GM06990 (cell line): ENCODE measurements around the gene ZMAT1.

Experiments
- DNase-seq: peaks from one replicate; pipeline ENCODE4 v3.0.0-alpha.2; 2011; ENCODE audit not compliant: insufficient read length; ENCODE audit errors: extremely low read depth
- H3K27me3 ChIP-seq: replicated peaks from 2 replicates; pipeline ENCODE4 v1.6.0; 2011; ENCODE audit warnings: low read length; ENCODE audit not compliant: control insufficient read depth, insufficient read depth
- H3K36me3 ChIP-seq: 2 replicates; pipeline ENCODE4 v1.5.1; 2011; ENCODE audit warnings: low read length; ENCODE audit not compliant: control insufficient read depth, insufficient read depth
- H3K4me3 ChIP-seq: replicated peaks from 2 replicates; pipeline ENCODE4 v1.5.1; 2011; ENCODE audit warnings: low read depth, mild to moderate bottlenecking, control low read depth, low read length
- TF ChIP-seq, protein P1 (sequence below): IDR thresholded peaks from 2 replicates; pipeline ENCODE4 v1.5.1; 2011; ENCODE audit warnings: low read length, control low read depth, mild to moderate bottlenecking, inconsistent platforms; ENCODE audit not compliant: insufficient read depth, poor library complexity, severe bottlenecking

ZMAT1 gene

GRCh38 chrX:101906136-101906796 lies 25.6 kb downstream of the ZMAT1 start:
- Histone ChIP-seq H3K27me3 (no peaks in the 10 kb centered on the region), H3K4me3 (no peak overlapping the region), H3K36me3 (no peaks in the 10 kb centered on the region)
- DNase-seq, result no peak
- TF ChIP-seq, protein P1, sequence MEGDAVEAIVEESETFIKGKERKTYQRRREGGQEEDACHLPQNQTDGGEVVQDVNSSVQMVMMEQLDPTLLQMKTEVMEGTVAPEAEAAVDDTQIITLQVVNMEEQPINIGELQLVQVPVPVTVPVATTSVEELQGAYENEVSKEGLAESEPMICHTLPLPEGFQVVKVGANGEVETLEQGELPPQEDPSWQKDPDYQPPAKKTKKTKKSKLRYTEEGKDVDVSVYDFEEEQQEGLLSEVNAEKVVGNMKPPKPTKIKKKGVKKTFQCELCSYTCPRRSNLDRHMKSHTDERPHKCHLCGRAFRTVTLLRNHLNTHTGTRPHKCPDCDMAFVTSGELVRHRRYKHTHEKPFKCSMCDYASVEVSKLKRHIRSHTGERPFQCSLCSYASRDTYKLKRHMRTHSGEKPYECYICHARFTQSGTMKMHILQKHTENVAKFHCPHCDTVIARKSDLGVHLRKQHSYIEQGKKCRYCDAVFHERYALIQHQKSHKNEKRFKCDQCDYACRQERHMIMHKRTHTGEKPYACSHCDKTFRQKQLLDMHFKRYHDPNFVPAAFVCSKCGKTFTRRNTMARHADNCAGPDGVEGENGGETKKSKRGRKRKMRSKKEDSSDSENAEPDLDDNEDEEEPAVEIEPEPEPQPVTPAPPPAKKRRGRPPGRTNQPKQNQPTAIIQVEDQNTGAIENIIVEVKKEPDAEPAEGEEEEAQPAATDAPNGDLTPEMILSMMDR, result no peak

GRCh38 chrX:101904996-101905395 lies 26.8 kb downstream of the ZMAT1 start:
- DNase-seq, result no peak
- H3K36me3 ChIP-seq, result no peaks in the 10 kb centered on the region
- H3K4me3 ChIP-seq, result no peak overlapping the region
- TF ChIP-seq, protein P1, result no peak
- H3K27me3 ChIP-seq, result no peaks in the 10 kb centered on the region
